Sigmoid colon (tissue), 4 donors: Measurements from ENCODE around the gene SELENOV.

Experiments used
- CTCF ChIP-seq, 4 experiments: fragments of 450-650 bp in 3 of 4; fragments of 200-600 bp in 1 of 4; IDR thresholded peaks; one replicate each; pipeline ENCODE4 v1.5.1; 2016 to 2019; ENCODE audit warnings: antibody characterized with exemption in 4 of 4, mild to moderate bottlenecking in 3 of 4, moderate library complexity in 2 of 4
- EP300 ChIP-seq, 4 donors: sonication (generic); formaldehyde crosslinking; IDR thresholded peaks; one replicate each; pipeline ENCODE4 v1.6.1; 2017; ENCODE audit warnings: antibody characterized with exemption in 4 of 4
- POLR2A ChIP-seq, 2 donors: fragments of 450-650 bp; IDR thresholded peaks; one replicate each; pipeline ENCODE4 v1.6.1; 2016; ENCODE audit warnings: antibody characterized with exemption in 2 of 2, mild to moderate bottlenecking in 2 of 2, moderate library complexity in 2 of 2
- POLR2AphosphoS5 ChIP-seq, 4 donors: sonication (generic); formaldehyde crosslinking; IDR thresholded peaks; one replicate each; pipeline ENCODE4 v1.6.1; 2017; ENCODE audit warnings: antibody characterized with exemption in 4 of 4

GRCh38 chr19:39483141-39483540 lies 31.8 kb upstream of the SELENOV start:
- no peak for TF ChIP-seq CTCF (IDR thresholded peaks at IDR 0.05)
- TF ChIP-seq POLR2A (IDR thresholded peaks at IDR 0.05): no peak
- TF ChIP-seq POLR2AphosphoS5 (IDR thresholded peaks at IDR 0.05): no peak
- no peak for TF ChIP-seq EP300 (IDR thresholded peaks at IDR 0.05)
